Sigmoid colon (tissue), 4 donors: ENCODE measurements around the gene FDX1.

Source experiments
- CTCF ChIP-seq, 4 experiments: fragments of 450-650 bp in 3 of 4; fragments of 200-600 bp in 1 of 4; IDR thresholded peaks; one replicate each; pipeline ENCODE4 v1.5.1; 2016 to 2019; ENCODE audit warnings: antibody characterized with exemption in 4 of 4, mild to moderate bottlenecking in 3 of 4, moderate library complexity in 2 of 4
- EP300 ChIP-seq, 4 donors: sonication (generic); formaldehyde crosslinking; IDR thresholded peaks; one replicate each; pipeline ENCODE4 v1.6.1; 2017; ENCODE audit warnings: antibody characterized with exemption in 4 of 4

- TF ChIP-seq CTCF (IDR thresholded peaks at IDR 0.05) (no peak), EP300 (IDR thresholded peaks at IDR 0.05) (no peak)
These were observed 71.7 kb downstream of the FDX1 start for GRCh38 chr11:110501428-110501827.
